ENCODE results near the gene CAV3. TPM values are rescaled to one million over a fixed set of nuclear protein-coding genes. Genes with fewer than 3 reads are reported as not detected.

CAV3 gene
- total and polyA plus RNA-seq, 4 donors: not detected

- Histone ChIP-seq H3K9me3 (ENCODE audit: control insufficient read depth in 4 of 4, low read length in 3 of 4) (no peaks in the 10 kb centered on the region), H3K27me3 (ENCODE audit: control insufficient read depth in 4 of 4, insufficient read depth in 4 of 4, low read length in 3 of 4) (no peaks in the 10 kb centered on the region), H3K27ac (ENCODE audit: low read depth in 1 of 2, low read length in 2 of 2) (no peak overlapping the region), H3K4me3 (ENCODE audit: low read depth in 1 of 3, low read length in 3 of 3) (no peak overlapping the region), H3K4me1 (ENCODE audit: control insufficient read depth in 4 of 4, insufficient read depth in 4 of 4, low read length in 3 of 4) (no peaks in the 10 kb centered on the region), H3K9ac (ENCODE audit: low read depth in 1 of 2, low read length in 2 of 2) (no peak overlapping the region), H3K36me3 (ENCODE audit: control insufficient read depth in 4 of 4, insufficient read depth in 3 of 4, low read depth in 1 of 4, low read length in 3 of 4) (no peaks in the 10 kb centered on the region)
- TF ChIP-seq GABPA (IDR thresholded peaks at IDR 0.05 in 1 of 2, conservative IDR thresholded peaks at IDR 0.05 in 1 of 2) (no peak), TAF1 (conservative IDR thresholded peaks at IDR 0.05) (no peak), JUND (IDR thresholded peaks at IDR 0.05) (no peak), EGR1 (IDR thresholded peaks at IDR 0.05; ENCODE audit: low read depth in 2 of 2) (no peak), FOXA2 (IDR thresholded peaks at IDR 0.05) (no peak), MAX (IDR thresholded peaks at IDR 0.05) (no peak), RAD21 (IDR thresholded peaks at IDR 0.05) (no peak), NR2F2 (IDR thresholded peaks at IDR 0.05) (no peak), RXRA (IDR thresholded peaks at IDR 0.05) (no peak)
- 91% methylated on average over 7 of the region's 7 CpGs for WGBS
- no peak for DNase-seq (ENCODE audit: low spot score)
Measured at GRCh38 chr3:8759038-8759707, 25.6 kb downstream of the CAV3 start.

GRCh38 chr3:8760091-8760490 lies 26.5 kb downstream of the CAV3 start:
- H3K36me3 ChIP-seq (ENCODE audit: control insufficient read depth in 4 of 4, insufficient read depth in 3 of 4, low read depth in 1 of 4, low read length in 3 of 4): no peaks in the 10 kb centered on the region

More at GRCh38 chr3:8760091-8760490, 26.5 kb downstream of the CAV3 start:
- H3K4me3 ChIP-seq (ENCODE audit: low read depth in 1 of 3, low read length in 3 of 3): no peak overlapping the region
- H3K9me3 ChIP-seq (ENCODE audit: control insufficient read depth in 4 of 4, low read length in 3 of 4): no peaks in the 10 kb centered on the region
- H3K4me1 ChIP-seq (ENCODE audit: control insufficient read depth in 4 of 4, insufficient read depth in 4 of 4, low read length in 3 of 4): no peaks in the 10 kb centered on the region
- DNase-seq (ENCODE audit: low spot score): no peak
- H3K9ac ChIP-seq (ENCODE audit: low read depth in 1 of 2, low read length in 2 of 2): no peak overlapping the region
- H3K27ac ChIP-seq (ENCODE audit: low read depth in 1 of 2, low read length in 2 of 2): no peak overlapping the region
- TF ChIP-seq SP1 (IDR thresholded peaks at IDR 0.05) (no peak), HNF4G (IDR thresholded peaks at IDR 0.05) (no peak), ATF3 (IDR thresholded peaks at IDR 0.05) (no peak), MAX (IDR thresholded peaks at IDR 0.05) (no peak), HNF4A (conservative IDR thresholded peaks at IDR 0.05) (no peak), REST (IDR thresholded peaks at IDR 0.05) (no peak), ZBTB33 (IDR thresholded peaks at IDR 0.05) (no peak)
- H3K27me3 ChIP-seq (ENCODE audit: control insufficient read depth in 4 of 4, insufficient read depth in 4 of 4, low read length in 3 of 4): no peaks in the 10 kb centered on the region
- 93% methylated on average over 5 of the region's 5 CpGs for WGBS

Measured in liver (tissue), 9 donors.